Measurements from ENCODE around the gene MTREX.

MTREX gene

GRCh38 chr5:55463613-55464012 is 155.8 kb downstream of the MTREX start:
- 0 out of 2 replicates have a peak, but pooled peaks cover 3% of the 10 kb centered on the region for H3K4me1 ChIP-seq (ENCODE audit: control insufficient read depth, insufficient read depth, low read length)
- ChIA-PET POLR2A (no interaction called here), CTCF (interaction anchor here (1.2 kb wide), 1 partner anchor 227 kb away, joined by 3 read pairs; no protein-coding TSS in a partner anchor)
- peaks cover 0 to 3% of the 10 kb centered on the region in 2 experiments; a peak in 1 of 3 replicates for H3K36me3 ChIP-seq (ENCODE audit: control insufficient read depth in 2 of 2, insufficient read depth in 1 of 2, low read length in 2 of 2)
- no peaks in the 10 kb centered on the region for H3K9me3 ChIP-seq (ENCODE audit: control insufficient read depth, insufficient read depth, low read depth, low read length)
- no peak overlapping the region for H3K27ac ChIP-seq (ENCODE audit: extremely low read depth, low read depth, low read length)
- no peak overlapping the region for H3K4me3 ChIP-seq (ENCODE audit: low read depth, low read length)
- TF ChIP-seq GFI1B (tag by site-specific recombination; IDR thresholded peaks at IDR 0.05) = 0 out of 2 replicates have a peak, but pooled peaks have one; percentile 30
- no peak for TF ChIP-seq ZNF473 (tag by site-specific recombination; IDR thresholded peaks at IDR 0.05)
- peak; percentile 41; the same call in 1 of the 2 replicates for TF ChIP-seq GLI2 (tag by site-specific recombination; IDR thresholded peaks at IDR 0.05; ENCODE audit: borderline replicate concordance, low read depth)
- TF ChIP-seq SCRT2 (tag by site-specific recombination; IDR thresholded peaks at IDR 0.05) = no peak
- peak; percentile 97 for TF ChIP-seq ZNF518A (tag by site-specific recombination; conservative IDR thresholded peaks at IDR 0.05; ENCODE audit: low read depth)
- no peak for TF ChIP-seq INSM2 (tag by site-specific recombination; IDR thresholded peaks at IDR 0.05)
- TF ChIP-seq BCL11B (tag by site-specific recombination; IDR thresholded peaks at IDR 0.05; ENCODE audit: low read depth) = no peak
- no peak for TF ChIP-seq SETDB1 (IDR thresholded peaks at IDR 0.05; ENCODE audit: insufficient read length, low read length)
- TF ChIP-seq ZNF341 (tag by site-specific recombination; IDR thresholded peaks at IDR 0.05; ENCODE audit: low read depth) = peak; percentile 32; the same call in 1 of the 2 replicates
- no peak for TF ChIP-seq ZNF449 (tag by site-specific recombination; IDR thresholded peaks at IDR 0.05)
- no peak for TF ChIP-seq ZNF843 (tag by site-specific recombination; IDR thresholded peaks at IDR 0.05)
- peak; percentile 94 for TF ChIP-seq AEBP2 (tag by site-specific recombination; IDR thresholded peaks at IDR 0.05; ENCODE audit: borderline replicate concordance)
- TF ChIP-seq ZXDB (tag by site-specific recombination; IDR thresholded peaks at IDR 0.05) = peak; percentile 93
- peak; percentile 80; the same call in 1 of the 2 replicates for TF ChIP-seq ZNF530 (tag by site-specific recombination; IDR thresholded peaks at IDR 0.05; ENCODE audit: low read depth)
- peak; percentile 87; the same call in 1 of the 2 replicates for TF ChIP-seq ZNF354C (tag by site-specific recombination; IDR thresholded peaks at IDR 0.05; ENCODE audit: borderline replicate concordance, low read depth)
- TF ChIP-seq ZNF24 (tag by site-specific recombination; IDR thresholded peaks at IDR 0.05) = peak; percentile 62; the same call in 1 of the 2 replicates
- peak; percentile 88 for TF ChIP-seq ZNF558 (tag by site-specific recombination; IDR thresholded peaks at IDR 0.05)
- no peak for TF ChIP-seq EGR2 (tag by site-specific recombination; IDR thresholded peaks at IDR 0.05; ENCODE audit: low read depth)
- peak; percentile 51 for TF ChIP-seq SP3 (tag by site-specific recombination; IDR thresholded peaks at IDR 0.05)
- no peak for TF ChIP-seq PRDM6 (tag by site-specific recombination; IDR thresholded peaks at IDR 0.05)
- peak; percentile 67 for TF ChIP-seq ZNF654 (tag by site-specific recombination; IDR thresholded peaks at IDR 0.05; ENCODE audit: low read depth)
- peak; percentile 95 for TF ChIP-seq ZNF510 (tag by site-specific recombination; IDR thresholded peaks at IDR 0.05; ENCODE audit: insufficient replicate concordance)
- no peak for TF ChIP-seq ZSCAN4 (tag by site-specific recombination; IDR thresholded peaks at IDR 0.05)
- TF ChIP-seq ZBTB48 (tag by site-specific recombination; IDR thresholded peaks at IDR 0.05) = no peak
- no peak for TF ChIP-seq ZNF184 (tag by site-specific recombination; IDR thresholded peaks at IDR 0.05)
